Tibial nerve (tissue), 4 donors: ENCODE measurements around the gene HSDL2.

Source experiments
- EP300 ChIP-seq, 2 donors: sonication (generic); formaldehyde crosslinking; IDR thresholded peaks; one replicate each; pipeline ENCODE4 v1.6.1; 2017; ENCODE audit warnings: antibody characterized with exemption in 2 of 2, mild to moderate bottlenecking in 1 of 2
- POLR2A ChIP-seq, 2 donors: fragments of 450-650 bp; IDR thresholded peaks; one replicate each; pipeline ENCODE4 v1.6.1; 2017; ENCODE audit warnings: antibody characterized with exemption in 2 of 2, mild to moderate bottlenecking in 2 of 2, moderate library complexity in 2 of 2
- TF ChIP-seq, protein P1 (sequence below), 5 experiments: fragments of 200-600 bp in 3 of 5; fragments of 450-650 bp in 2 of 5; sonication (generic) in 3 of 5; IDR thresholded peaks; one replicate each; pipeline ENCODE4 v1.5.1; 2016 to 2019; ENCODE audit warnings: antibody characterized with exemption in 5 of 5, mild to moderate bottlenecking in 3 of 5, moderate library complexity in 2 of 5

GRCh38 chr9:112377087-112377486 is 2.8 kb upstream of the HSDL2 start:
- TF ChIP-seq, protein P1, sequence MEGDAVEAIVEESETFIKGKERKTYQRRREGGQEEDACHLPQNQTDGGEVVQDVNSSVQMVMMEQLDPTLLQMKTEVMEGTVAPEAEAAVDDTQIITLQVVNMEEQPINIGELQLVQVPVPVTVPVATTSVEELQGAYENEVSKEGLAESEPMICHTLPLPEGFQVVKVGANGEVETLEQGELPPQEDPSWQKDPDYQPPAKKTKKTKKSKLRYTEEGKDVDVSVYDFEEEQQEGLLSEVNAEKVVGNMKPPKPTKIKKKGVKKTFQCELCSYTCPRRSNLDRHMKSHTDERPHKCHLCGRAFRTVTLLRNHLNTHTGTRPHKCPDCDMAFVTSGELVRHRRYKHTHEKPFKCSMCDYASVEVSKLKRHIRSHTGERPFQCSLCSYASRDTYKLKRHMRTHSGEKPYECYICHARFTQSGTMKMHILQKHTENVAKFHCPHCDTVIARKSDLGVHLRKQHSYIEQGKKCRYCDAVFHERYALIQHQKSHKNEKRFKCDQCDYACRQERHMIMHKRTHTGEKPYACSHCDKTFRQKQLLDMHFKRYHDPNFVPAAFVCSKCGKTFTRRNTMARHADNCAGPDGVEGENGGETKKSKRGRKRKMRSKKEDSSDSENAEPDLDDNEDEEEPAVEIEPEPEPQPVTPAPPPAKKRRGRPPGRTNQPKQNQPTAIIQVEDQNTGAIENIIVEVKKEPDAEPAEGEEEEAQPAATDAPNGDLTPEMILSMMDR (IDR thresholded peaks at IDR 0.05) = no peak
- TF ChIP-seq POLR2A (IDR thresholded peaks at IDR 0.05) (no peak), EP300 (IDR thresholded peaks at IDR 0.05) (no peak)
